ENCODE data around the gene PPP1R9A.
"Not testable (repeated sequence)": the region's sequence is repeated elsewhere in the genome, so short reads cannot be mapped to it uniquely, and the experiment has no call there.

PPP1R9A gene

GRCh38 chr7:94973844-94974243 lies 66.5 kb downstream of the PPP1R9A start:
- DNase-seq, result no peak
- TF ChIP-seq GATA1 (IDR thresholded peaks at IDR 0.05; ENCODE audit: low read depth, low read length) (no peak), POLR2A (IDR thresholded peaks at IDR 0.05; ENCODE audit: low read length) (no peak)

- no peak for TF ChIP-seq GATA1 (IDR thresholded peaks at IDR 0.05; ENCODE audit: low read depth, low read length)
- TF ChIP-seq POLR2A (IDR thresholded peaks at IDR 0.05; ENCODE audit: low read length), result no peak
- no peak for DNase-seq
Measured at GRCh38 chr7:94974423-94974822, 67.0 kb downstream of the PPP1R9A start.

- DNase-seq, result no peak
- TF ChIP-seq GATA1 (IDR thresholded peaks at IDR 0.05; ENCODE audit: low read depth, low read length) (no peak), POLR2A (IDR thresholded peaks at IDR 0.05; ENCODE audit: low read length) (no peak)
Measured at GRCh38 chr7:94975336-94975735, 67.9 kb downstream of the PPP1R9A start.

GRCh38 chr7:94980418-94981142 lies 73.2 kb downstream of the PPP1R9A start:
- no peak for DNase-seq
- TF ChIP-seq POLR2A (IDR thresholded peaks at IDR 0.05; ENCODE audit: low read length) (no peak), GATA1 (IDR thresholded peaks at IDR 0.05; ENCODE audit: low read depth, low read length) (no peak)

- DNase-seq, result no peak
- no peak for TF ChIP-seq GATA1 (IDR thresholded peaks at IDR 0.05; ENCODE audit: low read depth, low read length)
- TF ChIP-seq POLR2A (IDR thresholded peaks at IDR 0.05; ENCODE audit: low read length), result no peak
Measured at GRCh38 chr7:94995921-94996320, 88.5 kb downstream of the PPP1R9A start.

GRCh38 chr7:94996369-94996768 lies 89.0 kb downstream of the PPP1R9A start:
- no peak for DNase-seq

GRCh38 chr7:94997547-94997946 lies 90.2 kb downstream of the PPP1R9A start:
- TF ChIP-seq POLR2A (IDR thresholded peaks at IDR 0.05; ENCODE audit: low read length), result no peak
- TF ChIP-seq GATA1 (IDR thresholded peaks at IDR 0.05; ENCODE audit: low read depth, low read length), result no peak
- no peak for DNase-seq

More at GRCh38 chr7:94996369-94996768, 89.0 kb downstream of the PPP1R9A start:
- TF ChIP-seq POLR2A (IDR thresholded peaks at IDR 0.05; ENCODE audit: low read length) (no peak), GATA1 (IDR thresholded peaks at IDR 0.05; ENCODE audit: low read depth, low read length) (no peak)

GRCh38 chr7:94998266-94999068 lies 91.1 kb downstream of the PPP1R9A start:
- TF ChIP-seq GATA1 (IDR thresholded peaks at IDR 0.05; ENCODE audit: low read depth, low read length) (no peak), POLR2A (IDR thresholded peaks at IDR 0.05; ENCODE audit: low read length) (no peak)
- no peak for DNase-seq

- TF ChIP-seq GATA1 (IDR thresholded peaks at IDR 0.05; ENCODE audit: low read depth, low read length), result no peak
- no peak for TF ChIP-seq POLR2A (IDR thresholded peaks at IDR 0.05; ENCODE audit: low read length)
- no peak for DNase-seq
Measured at GRCh38 chr7:94999069-94999351, 91.6 kb downstream of the PPP1R9A start.

- not testable (repeated sequence) for DNase-seq
Measured at GRCh38 chr7:94999601-95000000, 92.2 kb downstream of the PPP1R9A start.

- TF ChIP-seq POLR2A (IDR thresholded peaks at IDR 0.05; ENCODE audit: low read length), result no peak
- TF ChIP-seq GATA1 (IDR thresholded peaks at IDR 0.05; ENCODE audit: low read depth, low read length), result no peak
Measured at GRCh38 chr7:95001258-95001657, 93.9 kb downstream of the PPP1R9A start.

GRCh38 chr7:95001815-95002561 lies 94.6 kb downstream of the PPP1R9A start:
- TF ChIP-seq GATA1 (IDR thresholded peaks at IDR 0.05; ENCODE audit: low read depth, low read length) (no peak), POLR2A (IDR thresholded peaks at IDR 0.05; ENCODE audit: low read length) (no peak)
- no peak for DNase-seq

More at GRCh38 chr7:95001258-95001657, 93.9 kb downstream of the PPP1R9A start:
- no peak for DNase-seq

- TF ChIP-seq POLR2A (IDR thresholded peaks at IDR 0.05; ENCODE audit: low read length) (no peak), GATA1 (IDR thresholded peaks at IDR 0.05; ENCODE audit: low read depth, low read length) (no peak)
- DNase-seq, result no peak
Measured at GRCh38 chr7:95002775-95003174, 95.4 kb downstream of the PPP1R9A start.

- DNase-seq, result no peak
- no peak for TF ChIP-seq GATA1 (IDR thresholded peaks at IDR 0.05; ENCODE audit: low read depth, low read length)
- no peak for TF ChIP-seq POLR2A (IDR thresholded peaks at IDR 0.05; ENCODE audit: low read length)
Measured at GRCh38 chr7:95004618-95005247, 97.3 kb downstream of the PPP1R9A start.

All from erythroblast (primary cell).